Ascending aorta (tissue), 2 donors: Measurements from ENCODE around the gene C2orf80. TPM values are rescaled to one million over a fixed set of nuclear protein-coding genes. Genes with fewer than 3 reads are reported as not detected.
"Not testable (repeated sequence)": the region's sequence is repeated elsewhere in the genome, so short reads cannot be mapped to it uniquely, and the experiment has no call there.

ENCODE experiments used
- DNase-seq, 2 donors: peaks; one replicate each; pipeline ENCODE4 v3.0.0-alpha.2; 2019; ENCODE audit warnings: low spot score in 2 of 2
- H3K27ac ChIP-seq, 2 donors: fragments of 200-600 bp; sonication (generic); one replicate each; pipeline ENCODE4 v1.5.1; 2016 to 2017; ENCODE audit warnings: mild to moderate bottlenecking in 1 of 2
- H3K27me3 ChIP-seq: fragments of 200-600 bp; sonication (generic); one replicate; pipeline ENCODE4 v1.5.1; 2017
- H3K36me3 ChIP-seq, 2 donors: fragments of 200-600 bp; sonication (generic); one replicate each; pipeline ENCODE4 v1.5.1; 2016
- H3K4me1 ChIP-seq, 2 donors: fragments of 200-600 bp; sonication (generic); one replicate each; pipeline ENCODE4 v1.5.1; 2016 to 2017; ENCODE audit warnings: mild to moderate bottlenecking in 1 of 2
- H3K4me3 ChIP-seq, 2 donors: fragments of 200-600 bp; sonication (generic); one replicate each; pipeline ENCODE4 v1.5.1; 2016 to 2017; ENCODE audit warnings: mild to moderate bottlenecking in 1 of 2
- H3K9me3 ChIP-seq, 2 donors: fragments of 200-600 bp; sonication (generic); one replicate each; pipeline ENCODE4 v1.5.1; 2016
- CTCF ChIP-seq, 3 experiments: fragments of 200-600 bp in 2 of 3; fragments of 450-650 bp in 1 of 3; sonication (generic) in 2 of 3; IDR thresholded peaks; one replicate each; pipeline ENCODE4 v1.5.1; 2016 to 2019; ENCODE audit warnings: antibody characterized with exemption in 3 of 3, mild to moderate bottlenecking in 1 of 3, moderate library complexity in 1 of 3
- intact Hi-C: fragments of 100-400 bp; cut with DNase I; formaldehyde crosslinking; loops from one replicate; pipeline ENCODE4 v1.15.1; 2023
- total RNA-seq: library from RNA; depleted of rRNA; stranded (reverse); fragments of >200 nt; gene quantifications from one replicate; pipeline ENCODE4 v1.1.0, GENCODE V29; 2016

The C2orf80 gene
- total RNA-seq, 1 donor from 2014 or later = not detected

GRCh38 chr2:208224802-208225201, 35.0 kb upstream of the C2orf80 start:
- intact Hi-C loops = no loop called here
- DNase-seq = no peak
- no peak for TF ChIP-seq CTCF (IDR thresholded peaks at IDR 0.05)
- Histone ChIP-seq H3K9me3 (no peaks in the 10 kb centered on the region), H3K36me3 (no peaks in the 10 kb centered on the region), H3K4me1 (no peaks in the 10 kb centered on the region), H3K27ac (no peak overlapping the region), H3K27me3 (no peaks in the 10 kb centered on the region), H3K4me3 (no peak overlapping the region)

- no peaks in the 10 kb centered on the region for H3K9me3 ChIP-seq
- H3K27me3 ChIP-seq = no peaks in the 10 kb centered on the region
- no peak overlapping the region for H3K4me3 ChIP-seq
- DNase-seq = no peak
- no peak for TF ChIP-seq CTCF (IDR thresholded peaks at IDR 0.05)
- no peaks in the 10 kb centered on the region for H3K36me3 ChIP-seq
- H3K4me1 ChIP-seq = no peaks in the 10 kb centered on the region
- H3K27ac ChIP-seq = no peak overlapping the region
- intact Hi-C loops = no loop called here
These were observed 32.5 kb upstream of the C2orf80 start for GRCh38 chr2:208222351-208222750.

- H3K4me3 ChIP-seq, H3K9me3 ChIP-seq, DNase-seq, H3K36me3 ChIP-seq, intact Hi-C loops, H3K4me1 ChIP-seq, H3K27me3 ChIP-seq, H3K27ac ChIP-seq: not testable (repeated sequence)
These were observed 32.0 kb upstream of the C2orf80 start for GRCh38 chr2:208221873-208222272.

- Histone ChIP-seq H3K9me3 (no peaks in the 10 kb centered on the region), H3K36me3 (no peaks in the 10 kb centered on the region), H3K4me1 (no peaks in the 10 kb centered on the region), H3K27me3 (no peaks in the 10 kb centered on the region), H3K4me3 (no peak overlapping the region), H3K27ac (no peak overlapping the region)
- DNase-seq = no peak
- intact Hi-C loops = no loop called here
- TF ChIP-seq CTCF (IDR thresholded peaks at IDR 0.05) = no peak
These were observed 21.0 kb upstream of the C2orf80 start for GRCh38 chr2:208210688-208211451.

- no peak for DNase-seq
- no peaks in the 10 kb centered on the region for H3K4me1 ChIP-seq
- no peak overlapping the region for H3K27ac ChIP-seq
- no peak for TF ChIP-seq CTCF (IDR thresholded peaks at IDR 0.05)
- H3K36me3 ChIP-seq = no peaks in the 10 kb centered on the region
- H3K4me3 ChIP-seq = no peak overlapping the region
- intact Hi-C loops = no loop called here
- H3K27me3 ChIP-seq = no peaks in the 10 kb centered on the region
- H3K9me3 ChIP-seq = no peaks in the 10 kb centered on the region
These were observed 18.7 kb upstream of the C2orf80 start for GRCh38 chr2:208208335-208209085.

GRCh38 chr2:208207769-208208168, 17.9 kb upstream of the C2orf80 start:
- H3K9me3 ChIP-seq = no peaks in the 10 kb centered on the region
- no peak overlapping the region for H3K27ac ChIP-seq
- H3K4me1 ChIP-seq = no peaks in the 10 kb centered on the region
- no peak overlapping the region for H3K4me3 ChIP-seq
- no peak for TF ChIP-seq CTCF (IDR thresholded peaks at IDR 0.05)
- no peaks in the 10 kb centered on the region for H3K36me3 ChIP-seq
- H3K27me3 ChIP-seq = no peaks in the 10 kb centered on the region
- DNase-seq = no peak
- intact Hi-C loops = no loop called here
